Left ventricle myocardium superior (tissue), 1 donor: ENCODE measurements around the gene GCK. TPM values are rescaled to one million over a fixed set of nuclear protein-coding genes. Genes with fewer than 3 reads are reported as not detected.

Source experiments
- ATAC-seq: fragments of 200-7000 bp; cut with Tn5 transposase; one replicate; pipeline ENCODE4 v1.9.1; 2020; ENCODE audit warnings: mild to moderate bottlenecking, moderate library complexity
- DNase-seq: peaks from one replicate; pipeline ENCODE4 v3.0.0-alpha.2; 2020
- intact Hi-C: fragments of 100-400 bp; cut with micrococcal nuclease; formaldehyde crosslinking; loops from one replicate; pipeline ENCODE4 v1.11.0; 2022
- total RNA-seq: library from RNA; stranded (reverse); fragmentation: NEBNext Ultra II Directional; extraction: Animal tissue kit (Norgen Biotek cat#: 25700); gene quantifications from one replicate; pipeline ENCODE4 v1.2.1, GENCODE V29; 2021
- donor health status: DM: no; HTN: yes; CAD: no; lungs with severe emphysema.

GCK gene
- total RNA-seq, 1 donor from 2014 or later, result 1.4 TPM

DNA sequence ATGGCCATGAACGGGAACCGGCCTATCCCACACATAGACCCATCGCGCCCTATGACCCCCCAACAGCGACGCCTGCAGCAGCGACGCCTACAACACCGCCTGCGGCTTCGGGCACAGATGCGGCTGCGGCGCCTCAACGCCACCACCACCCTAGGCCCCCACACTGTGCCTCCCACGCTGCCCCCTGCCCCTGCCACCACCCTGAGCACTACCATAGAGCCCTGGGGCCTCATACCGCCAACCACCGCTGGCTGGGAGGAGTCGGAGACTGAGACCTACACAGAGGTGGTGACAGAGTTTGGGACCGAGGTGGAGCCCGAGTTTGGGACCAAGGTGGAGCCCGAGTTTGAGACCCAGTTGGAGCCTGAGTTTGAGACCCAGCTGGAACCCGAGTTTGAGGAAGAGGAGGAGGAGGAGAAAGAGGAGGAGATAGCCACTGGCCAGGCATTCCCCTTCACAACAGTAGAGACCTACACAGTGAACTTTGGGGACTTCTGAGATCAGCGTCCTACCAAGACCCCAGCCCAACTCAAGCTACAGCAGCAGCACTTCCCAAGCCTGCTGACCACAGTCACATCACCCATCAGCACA lies 75.4 kb downstream of the GCK start:
- DNase-seq, result no peak
- intact Hi-C loops, result no loop called here
- ATAC-seq, result no peak

DNA sequence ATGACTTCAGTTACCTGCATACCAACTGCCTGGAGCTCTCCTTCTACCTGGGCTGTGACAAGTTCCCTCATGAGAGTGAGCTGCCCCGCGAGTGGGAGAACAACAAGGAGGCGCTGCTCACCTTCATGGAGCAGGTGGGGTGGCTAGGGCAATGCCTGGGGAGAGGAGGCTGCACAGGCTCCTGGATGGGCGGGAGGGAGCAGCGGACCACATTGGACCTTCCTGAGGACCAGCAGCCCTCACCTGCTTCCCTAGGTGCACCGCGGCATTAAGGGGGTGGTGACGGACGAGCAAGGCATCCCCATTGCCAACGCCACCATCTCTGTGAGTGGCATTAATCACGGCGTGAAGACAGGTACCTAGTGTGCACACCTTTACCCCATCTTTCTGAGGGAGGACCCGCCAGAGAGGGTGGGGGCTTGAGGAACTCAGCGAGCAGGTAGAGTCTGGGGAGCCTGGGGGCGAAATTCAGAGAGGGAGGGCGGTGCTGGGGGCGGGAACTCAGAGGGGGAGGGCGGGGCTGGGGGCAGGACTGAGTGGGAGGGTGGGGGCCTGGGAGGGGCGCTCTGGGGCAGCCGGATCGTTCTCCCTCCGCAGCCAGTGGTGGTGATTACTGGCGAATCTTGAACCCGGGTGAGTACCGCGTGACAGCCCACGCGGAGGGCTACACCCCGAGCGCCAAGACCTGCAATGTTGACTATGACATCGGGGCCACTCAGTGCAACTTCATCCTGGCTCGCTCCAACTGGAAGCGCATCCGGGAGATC lies 76.1 kb downstream of the GCK start:
- intact Hi-C loops, result no loop called here
- ATAC-seq (no peak), DNase-seq (no peak)

DNA sequence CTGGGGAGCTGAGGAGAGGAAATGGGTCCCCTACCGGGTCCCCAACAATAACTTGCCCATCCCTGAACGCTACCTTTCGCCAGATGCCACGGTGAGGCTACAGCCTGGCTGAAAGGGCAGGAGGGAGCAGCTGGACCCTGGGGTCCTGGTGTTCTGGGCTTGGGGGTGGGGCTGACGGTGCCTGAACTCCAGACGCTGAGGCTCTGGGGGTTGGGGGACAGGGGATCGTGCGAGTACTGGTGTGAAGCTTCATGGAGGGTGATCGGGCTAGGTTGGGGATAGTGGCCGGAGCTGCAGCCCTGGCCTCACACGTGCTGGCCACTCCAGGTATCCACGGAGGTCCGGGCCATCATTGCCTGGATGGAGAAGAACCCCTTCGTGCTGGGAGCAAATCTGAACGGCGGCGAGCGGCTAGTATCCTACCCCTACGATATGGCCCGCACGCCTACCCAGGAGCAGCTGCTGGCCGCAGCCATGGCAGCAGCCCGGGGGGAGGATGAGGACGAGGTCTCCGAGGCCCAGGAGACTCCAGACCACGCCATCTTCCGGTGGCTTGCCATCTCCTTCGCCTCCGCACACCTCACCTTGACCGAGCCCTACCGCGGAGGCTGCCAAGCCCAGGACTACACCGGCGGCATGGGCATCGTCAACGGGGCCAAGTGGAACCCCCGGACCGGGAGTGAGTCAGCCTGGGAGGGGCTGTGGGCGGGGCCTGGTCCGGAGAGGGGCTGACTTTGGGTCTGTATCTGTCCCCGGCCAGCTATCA lies 76.8 kb downstream of the GCK start:
- DNase-seq (no peak), ATAC-seq (no peak)
- intact Hi-C loops, result no loop called here

DNA sequence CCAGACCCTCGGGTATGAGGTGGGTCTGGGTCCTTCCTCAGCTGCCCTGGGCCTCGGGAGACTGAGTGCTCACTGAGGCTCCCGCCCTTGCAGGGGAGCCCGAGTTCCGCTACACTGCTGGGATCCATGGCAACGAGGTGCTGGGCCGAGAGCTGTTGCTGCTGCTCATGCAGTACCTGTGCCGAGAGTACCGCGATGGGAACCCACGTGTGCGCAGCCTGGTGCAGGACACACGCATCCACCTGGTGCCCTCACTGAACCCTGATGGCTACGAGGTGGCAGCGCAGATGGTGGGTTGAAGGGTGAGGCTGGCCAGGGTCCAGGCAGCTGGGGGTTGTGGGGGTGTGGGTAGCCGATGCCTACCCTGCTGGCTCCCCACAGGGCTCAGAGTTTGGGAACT lies 77.5 kb downstream of the GCK start:
- intact Hi-C loops, result no loop called here
- no peak for DNase-seq
- ATAC-seq, result no peak

DNA sequence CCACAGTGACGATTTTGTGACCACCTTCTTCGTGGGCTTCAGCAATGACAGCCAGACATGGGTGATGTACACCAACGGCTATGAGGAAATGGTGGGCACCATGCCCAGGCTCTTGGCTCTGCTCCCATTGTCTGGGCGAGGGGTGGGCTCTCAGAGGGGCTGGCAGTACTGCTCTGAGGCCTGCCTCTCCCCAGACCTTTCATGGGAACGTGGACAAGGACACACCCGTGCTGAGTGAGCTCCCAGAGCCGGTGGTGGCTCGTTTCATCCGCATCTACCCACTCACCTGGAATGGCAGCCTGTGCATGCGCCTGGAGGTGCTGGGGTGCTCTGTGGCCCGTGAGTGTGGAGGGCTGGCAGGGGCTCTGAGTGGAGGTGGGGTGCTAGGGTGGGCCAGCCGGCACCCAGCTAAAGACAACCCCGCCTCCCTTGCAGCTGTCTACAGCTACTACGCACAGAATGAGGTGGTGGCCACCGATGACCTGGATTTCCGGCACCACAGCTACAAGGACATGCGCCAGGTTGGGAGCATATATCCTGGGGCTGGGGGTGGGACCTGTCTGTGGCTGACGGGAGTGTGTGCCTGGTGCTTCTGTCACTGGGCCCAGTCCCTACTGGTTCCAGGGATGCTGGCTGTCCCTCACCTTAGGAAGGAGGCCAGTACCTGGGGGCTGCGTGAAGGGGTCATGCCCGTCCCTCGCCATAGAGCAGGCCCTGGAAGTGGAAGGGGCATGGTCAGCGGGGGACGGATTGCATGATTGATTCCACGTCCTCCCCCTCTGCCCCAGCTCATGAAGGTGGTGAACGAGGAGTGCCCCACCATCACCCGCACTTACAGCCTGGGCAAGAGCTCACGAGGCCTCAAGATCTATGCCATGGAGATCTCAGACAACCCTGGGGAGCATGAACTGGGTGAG lies 78.3 kb downstream of the GCK start:
- no peak for ATAC-seq
- intact Hi-C loops, result no loop called here

DNA sequence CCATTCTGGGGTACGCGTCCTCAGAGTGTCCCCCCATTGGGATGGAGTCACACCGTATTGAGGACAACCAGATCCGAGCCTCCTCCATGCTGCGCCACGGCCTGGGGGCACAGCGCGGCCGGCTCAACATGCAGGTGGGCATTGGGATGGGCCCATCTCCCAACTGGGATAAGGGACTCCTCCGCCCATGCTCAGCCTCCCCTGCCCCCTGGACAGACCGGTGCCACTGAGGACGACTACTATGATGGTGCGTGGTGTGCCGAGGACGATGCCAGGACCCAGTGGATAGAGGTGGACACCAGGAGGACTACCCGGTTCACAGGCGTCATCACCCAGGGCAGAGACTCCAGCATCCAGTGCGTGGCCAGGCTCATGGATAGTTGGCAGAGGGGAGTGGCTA lies 79.2 kb downstream of the GCK start:
- no peak for ATAC-seq
- intact Hi-C loops, result no loop called here
- no peak for DNase-seq

More for the DNA sequence above, 78.3 kb downstream of the GCK start:
- no peak for DNase-seq

DNA sequence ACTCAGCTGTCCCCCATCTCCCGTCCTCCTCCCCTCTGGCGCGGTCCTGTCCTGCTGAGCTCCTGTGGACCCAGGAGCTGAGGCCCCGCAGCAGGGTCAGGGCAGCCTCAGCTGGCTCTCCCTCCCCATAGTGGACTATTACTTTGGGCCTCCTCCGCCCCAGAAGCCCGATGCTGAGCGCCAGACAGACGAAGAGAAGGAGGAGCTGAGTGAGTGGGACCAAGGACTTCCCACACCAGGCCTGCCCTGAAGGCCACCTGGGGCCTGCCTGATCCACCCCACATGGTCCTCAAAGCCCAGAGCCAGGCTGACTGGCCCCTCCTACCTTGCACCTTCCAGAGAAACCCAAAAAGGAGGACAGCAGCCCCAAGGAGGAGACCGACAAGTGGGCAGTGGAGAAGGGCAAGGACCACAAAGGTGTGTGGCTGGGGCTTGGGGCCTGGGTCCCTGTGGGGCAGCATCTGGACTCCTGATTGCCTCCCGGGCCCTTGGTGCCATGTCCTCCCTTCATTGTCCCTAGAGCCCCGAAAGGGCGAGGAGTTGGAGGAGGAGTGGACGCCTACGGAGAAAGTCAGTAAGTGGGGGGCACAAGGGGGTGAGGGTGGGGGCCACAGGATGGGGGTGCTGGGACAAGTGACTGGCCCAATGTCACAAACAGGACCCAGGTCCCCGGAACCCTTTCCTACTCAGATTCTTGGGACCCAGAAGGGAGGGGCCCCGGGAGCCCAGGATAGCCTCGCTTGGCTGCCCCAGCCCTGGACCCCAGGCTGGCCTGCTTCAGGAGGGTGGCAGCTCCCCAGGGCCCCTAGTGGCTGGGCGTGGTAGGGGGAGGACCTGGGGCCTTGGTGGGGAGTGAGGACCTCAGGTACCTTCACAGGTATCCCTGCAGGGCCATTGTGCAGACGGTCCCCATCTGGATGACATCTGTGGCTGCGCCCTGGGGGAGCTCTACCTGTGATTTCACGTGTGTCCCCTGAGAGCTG lies 80.2 kb downstream of the GCK start:
- ATAC-seq, result no peak
- intact Hi-C loops, result no loop called here
- no peak for DNase-seq

DNA sequence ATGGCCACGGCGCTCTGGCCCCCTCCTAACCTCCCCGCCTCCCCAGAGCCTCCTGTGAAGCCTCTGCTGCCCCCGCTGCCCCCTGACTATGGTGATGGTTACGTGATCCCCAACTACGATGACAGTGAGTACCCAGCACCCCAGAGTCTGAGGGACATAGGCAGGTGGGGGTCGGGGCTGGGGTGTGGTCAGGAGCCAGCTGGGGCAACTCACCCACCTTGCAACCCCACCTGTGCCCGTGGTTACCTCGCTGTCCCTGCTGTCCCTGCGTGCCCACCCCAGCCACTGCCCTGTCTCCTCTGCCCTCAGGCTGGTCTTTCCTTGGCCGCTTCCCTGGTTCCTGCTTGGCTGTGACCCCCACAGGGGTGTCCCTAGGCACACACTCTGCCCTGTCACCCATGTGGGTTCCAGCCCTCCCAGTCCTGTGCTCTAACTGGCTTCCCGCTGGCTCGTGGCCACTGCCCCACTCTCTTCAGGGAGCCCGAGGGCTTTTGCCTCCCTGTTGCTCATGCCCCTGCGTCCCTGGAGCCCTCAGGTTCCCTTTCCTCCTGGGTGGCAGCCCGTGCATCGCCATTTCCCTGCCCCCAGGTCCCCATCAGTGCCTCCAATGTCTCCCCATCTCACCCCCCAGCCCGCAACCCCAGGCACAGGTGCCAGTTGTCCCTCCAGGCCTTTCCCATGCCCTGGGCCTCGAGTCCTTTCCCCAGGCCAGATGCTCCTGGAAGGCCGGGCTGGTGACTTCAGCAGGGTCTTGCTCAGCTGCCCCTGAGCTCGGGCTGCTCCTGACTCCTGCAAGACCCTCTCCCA lies 81.1 kb downstream of the GCK start:
- ATAC-seq, result no peak
- intact Hi-C loops, result no loop called here

DNA sequence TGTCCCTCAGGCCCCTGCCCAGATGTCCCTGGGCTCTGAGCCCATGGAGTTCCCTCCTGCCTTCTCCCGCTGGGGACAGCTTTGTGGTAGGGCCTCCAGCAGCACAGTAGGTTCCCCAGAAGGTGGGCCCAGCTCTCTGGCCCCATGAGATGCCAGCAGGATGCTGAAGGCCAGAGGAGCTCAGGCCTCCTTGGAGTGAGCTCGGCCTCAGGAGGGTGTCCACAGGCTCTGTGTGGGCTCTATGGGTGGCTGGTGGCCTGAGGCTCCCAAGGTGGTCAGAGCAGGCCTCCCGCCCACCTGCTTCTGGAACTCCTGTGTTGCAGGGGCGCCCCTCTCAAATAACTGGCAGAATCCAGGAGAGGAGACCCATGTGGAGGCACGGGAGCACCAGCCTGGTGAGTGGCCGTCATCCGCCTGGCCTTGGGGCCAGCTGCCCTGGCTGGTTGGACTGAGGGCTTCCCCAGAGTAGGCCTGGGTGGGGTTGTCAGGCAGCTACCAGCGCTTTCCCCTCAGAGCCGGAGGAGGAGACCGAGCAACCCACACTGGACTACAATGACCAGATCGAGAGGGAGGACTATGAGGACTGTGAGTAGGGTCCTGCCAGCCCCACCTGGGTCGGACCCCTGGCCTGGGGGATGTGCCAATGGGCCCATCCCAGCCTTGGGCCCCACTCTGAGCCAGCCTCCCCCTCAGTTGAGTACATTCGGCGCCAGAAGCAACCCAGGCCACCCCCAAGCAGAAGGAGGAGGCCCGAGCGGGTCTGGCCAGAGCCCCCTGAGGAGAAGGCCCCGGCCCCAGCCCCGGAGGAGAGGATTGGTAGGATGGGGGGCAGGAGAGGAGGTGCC lies 81.9 kb downstream of the GCK start:
- DNase-seq (no peak), ATAC-seq (no peak)
- intact Hi-C loops, result no loop called here

More for the DNA sequence above, 81.1 kb downstream of the GCK start:
- no peak for DNase-seq

DNA sequence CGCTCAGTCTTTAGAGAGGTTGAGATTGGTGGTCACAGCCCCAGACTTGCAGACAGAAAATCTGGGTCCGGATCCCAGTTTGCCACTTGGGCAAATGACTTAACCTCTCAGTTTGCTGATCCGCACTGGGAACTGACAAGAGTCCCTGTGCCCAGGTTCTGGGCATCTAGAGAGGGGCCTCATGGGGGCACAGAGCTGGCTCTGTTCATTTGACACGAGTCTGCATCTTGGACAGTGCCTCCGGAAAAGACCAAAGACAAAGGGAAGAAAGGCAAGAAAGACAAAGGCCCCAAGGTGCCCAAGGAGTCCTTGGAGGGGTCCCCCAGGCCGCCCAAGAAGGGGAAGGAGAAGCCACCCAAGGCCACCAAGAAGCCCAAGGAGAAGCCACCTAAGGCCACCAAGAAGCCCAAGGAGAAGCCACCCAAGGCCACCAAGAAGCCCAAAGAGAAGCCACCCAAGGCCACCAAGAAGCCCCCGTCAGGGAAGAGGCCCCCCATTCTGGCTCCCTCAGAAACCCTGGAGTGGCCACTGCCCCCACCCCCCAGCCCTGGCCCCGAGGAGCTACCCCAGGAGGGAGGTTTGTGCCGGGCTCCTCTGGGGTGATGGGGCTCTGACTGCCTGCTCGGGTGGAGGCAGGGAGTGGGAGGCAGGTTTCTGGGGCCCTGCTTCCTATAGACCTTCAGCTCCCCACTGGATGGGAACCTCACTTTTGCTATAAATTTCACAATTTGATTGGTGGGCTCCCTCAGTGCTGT lies 82.8 kb downstream of the GCK start:
- no peak for ATAC-seq
- no peak for DNase-seq
- intact Hi-C loops, result no loop called here

DNA sequence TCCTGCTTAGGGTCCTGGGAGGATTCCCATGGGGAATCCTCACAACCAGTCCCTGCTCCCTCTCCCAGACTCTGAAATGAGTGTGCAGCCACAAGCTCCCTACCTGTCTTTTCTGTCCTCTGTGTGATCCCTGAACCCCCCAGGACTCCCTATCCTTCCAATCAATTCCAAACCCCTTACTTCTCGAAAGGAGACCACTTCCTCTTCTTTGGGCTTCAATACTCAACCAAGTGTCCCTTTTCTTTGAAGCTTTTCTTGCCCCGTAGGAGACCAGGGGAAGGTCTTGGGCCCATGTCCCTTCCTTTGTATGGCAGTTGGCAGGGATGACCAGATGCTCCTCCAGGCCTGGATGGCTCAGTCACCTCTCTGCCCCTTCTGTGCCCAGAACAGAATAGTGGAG lies 83.4 kb downstream of the GCK start:
- intact Hi-C loops, result no loop called here
- ATAC-seq, result no peak
- DNase-seq, result no peak

DNA sequence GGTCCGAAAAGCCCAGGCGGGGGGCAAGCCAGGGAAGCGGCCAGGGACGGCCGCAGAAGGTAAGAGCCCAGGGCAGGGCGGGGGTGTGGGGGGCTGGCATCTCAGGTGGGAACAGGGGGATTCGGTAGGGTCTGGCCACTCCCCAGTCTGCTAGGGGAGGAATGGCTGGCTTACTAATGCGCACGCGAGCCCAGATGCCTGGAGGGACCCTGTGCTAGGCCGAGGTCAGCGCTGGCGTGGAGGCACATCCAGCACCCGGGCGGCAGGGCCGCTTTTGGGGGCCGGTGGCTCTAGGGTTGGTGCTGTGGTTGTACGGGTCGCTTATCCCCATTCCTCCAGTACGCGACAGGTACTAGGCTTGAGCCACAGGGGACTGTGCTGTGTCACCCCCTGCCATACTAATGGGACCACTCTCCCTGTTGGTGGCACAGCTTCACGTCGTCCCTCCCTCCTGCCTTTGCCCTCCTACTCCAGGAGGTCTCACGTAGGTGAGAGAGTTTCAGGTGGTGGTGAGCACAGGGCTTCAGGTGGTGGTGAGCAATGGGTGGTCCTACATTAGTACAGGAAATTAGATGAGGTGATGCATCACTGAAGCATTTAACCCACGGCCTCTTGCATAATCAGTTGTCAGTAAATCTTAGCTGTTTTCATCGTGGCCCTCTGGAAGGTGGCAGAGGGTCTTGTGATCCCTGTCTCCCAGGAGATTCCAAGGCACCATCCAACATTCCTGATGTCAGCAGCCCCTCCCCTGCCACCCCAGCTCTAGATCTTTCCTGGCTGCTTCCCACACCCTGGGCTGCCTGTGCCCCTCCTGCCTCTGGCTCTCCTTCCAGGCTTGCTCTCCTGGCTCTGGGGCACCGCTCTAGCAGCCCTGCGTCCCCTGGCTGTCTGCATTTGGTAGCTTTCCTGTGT lies 84.1 kb downstream of the GCK start:
- intact Hi-C loops, result no loop called here
- DNase-seq (no peak), ATAC-seq (peak; percentile 43)

DNA sequence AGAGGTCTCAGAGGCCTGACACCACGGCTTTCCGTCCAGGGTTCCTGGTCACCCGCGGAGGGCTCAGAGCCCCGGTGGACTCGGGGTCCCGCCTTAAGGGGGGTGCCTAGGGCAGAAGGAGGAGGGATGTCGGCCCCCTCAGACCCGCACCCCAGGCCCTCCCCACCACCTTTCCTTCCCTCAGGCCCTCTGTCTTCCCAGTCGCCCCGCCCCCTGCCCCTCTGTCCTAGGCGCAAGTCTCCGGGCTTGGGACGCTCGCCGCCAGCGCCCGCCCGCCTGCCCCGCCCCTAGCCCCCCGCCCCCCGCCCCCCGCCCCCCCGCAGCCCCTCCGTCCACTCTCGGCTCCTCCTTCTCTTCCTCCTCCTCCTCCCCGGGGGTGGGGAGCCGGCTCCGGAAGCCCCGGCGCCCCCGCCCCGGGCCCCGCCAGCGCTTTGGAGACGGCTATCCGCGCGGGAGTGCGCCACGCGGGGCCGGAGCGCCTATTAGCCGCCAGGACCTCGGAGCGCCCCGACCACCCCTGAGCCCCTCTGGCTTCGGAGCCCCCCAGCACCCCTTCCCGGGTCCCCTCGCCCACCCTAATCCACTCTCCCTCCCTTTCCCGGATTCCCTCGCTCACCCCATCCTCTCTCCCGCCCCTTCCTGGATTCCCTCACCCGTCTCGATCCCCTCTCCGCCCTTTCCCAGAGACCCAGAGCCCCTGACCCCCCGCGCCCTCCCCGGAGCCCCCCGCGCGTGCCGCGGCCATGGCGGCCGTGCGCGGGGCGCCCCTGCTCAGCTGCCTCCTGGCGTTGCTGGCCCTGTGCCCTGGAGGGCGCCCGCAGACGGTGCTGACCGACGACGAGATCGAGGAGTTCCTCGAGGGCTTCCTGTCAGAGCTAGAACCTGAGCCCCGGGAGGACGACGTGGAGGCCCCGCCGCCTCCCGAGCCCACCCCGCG lies 85.0 kb downstream of the GCK start, which contains the start of gene AEBP1:
Gene AEBP1 (plus strand): TSS at position 423 of the 937 bp plus-strand sequence. CDS start 321 bp downstream, at position 744.
- intact Hi-C loops, result no loop called here
- DNase-seq, result peak; percentile 55

DNA sequence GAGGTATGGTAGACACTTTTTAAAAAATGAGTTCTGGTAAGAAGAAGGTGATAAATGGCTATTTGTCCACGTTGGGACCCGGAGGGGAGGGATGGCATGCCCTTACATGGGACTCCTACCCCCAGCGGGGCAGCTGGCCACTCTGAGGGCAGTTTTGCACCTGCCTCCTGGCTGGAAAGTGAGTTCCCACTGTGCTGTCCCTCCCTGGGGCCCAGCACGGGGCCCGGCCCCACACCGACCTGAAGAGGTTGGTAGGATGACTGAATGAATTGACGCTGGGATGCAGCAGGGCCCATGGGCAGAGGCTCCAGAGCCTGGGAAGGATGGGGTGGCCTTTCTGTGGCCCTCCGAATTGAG lies 85.7 kb downstream of the GCK start:
- ATAC-seq (no peak), DNase-seq (no peak)
- intact Hi-C loops, result no loop called here

More for the DNA sequence above, 85.0 kb downstream of the GCK start, which contains the start of gene AEBP1:
- ATAC-seq, result peak; percentile 59
